GM19324 (cell line): ENCODE measurements around the gene SLC66A2.

Source experiments
- ATAC-seq: cut with Tn5 transposase; IDR thresholded peaks from one replicate; pipeline ENCODE4 v1.9.1; 2021; ENCODE audit warnings: mild to moderate bottlenecking, moderate library complexity; ENCODE audit not compliant: unreplicated experiment, low FRiP score

SLC66A2 gene

DNA sequence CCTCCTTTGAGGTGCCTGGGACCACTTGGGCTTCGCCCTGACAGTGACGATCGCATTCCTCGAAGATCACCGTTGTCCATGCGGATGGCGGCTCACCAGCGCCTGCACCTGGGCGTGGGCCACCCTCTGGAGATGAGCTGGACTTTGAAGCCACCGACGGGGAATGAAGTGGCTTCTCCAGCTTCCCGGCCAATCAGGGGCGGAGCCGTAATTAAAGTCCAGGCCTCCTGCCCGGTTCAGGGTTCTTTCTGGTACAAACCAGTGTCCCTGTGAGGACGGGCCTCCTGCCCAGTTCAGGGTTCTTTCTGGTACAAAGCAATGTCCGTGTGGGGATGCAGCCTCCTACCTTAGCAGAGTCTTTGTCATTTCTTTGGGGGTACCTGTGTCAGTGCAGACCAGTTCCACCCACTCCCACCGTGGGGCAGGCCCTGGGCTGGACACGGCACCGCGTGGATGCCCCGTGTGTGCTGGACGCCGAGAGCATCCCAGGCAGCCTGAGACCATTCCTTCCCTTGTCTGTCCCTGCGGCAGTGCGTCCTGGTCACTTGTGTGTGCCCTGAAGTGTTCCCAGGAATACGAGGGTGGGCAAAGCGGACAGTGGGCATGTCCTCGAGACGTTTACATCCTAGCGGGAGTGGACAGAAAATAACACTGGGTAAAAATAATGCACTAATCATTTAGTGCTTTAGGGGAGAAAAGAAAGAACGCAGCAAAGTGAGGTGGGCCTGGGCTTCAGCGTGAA lies 98.7 kb downstream of the SLC66A2 start:
- ATAC-seq = no peak
